WTC11 (cell line): ENCODE measurements around the gene SLC5A10. TPM values are rescaled to one million over a fixed set of nuclear protein-coding genes. Genes with fewer than 3 reads are reported as not detected.

Experiments used
- ATAC-seq: fragments of 200-7000 bp; cut with Tn5 transposase; 2 replicates; pipeline ENCODE4 v1.10.0; 2021; ENCODE audit warnings: mild to moderate bottlenecking, moderate library complexity
- CTCF ChIA-PET: fragments of 300-600 bp; sonication (Branson Sonifier 250); formaldehyde crosslinking; loops from one replicate; lab custom pipeline; 2021; ENCODE audit warnings: antibody characterized with exemption; lab: Charles Lee
- POLR2A ChIA-PET: fragments of 350-600 bp; sonication (Branson Sonifier 250); formaldehyde crosslinking; loops from one replicate; lab custom pipeline; 2021; ENCODE audit warnings: antibody characterized with exemption; lab: Charles Lee
- DNase-seq: peaks from one replicate; pipeline ENCODE4 v3.0.0; 2021; ENCODE audit warnings: low spot score
- H3K27ac Mint-ChIP-seq: 2 replicates; pipeline ENCODE4 v1.8.0; 2021; ENCODE audit warnings: mixed read lengths
- H3K27me3 Mint-ChIP-seq: 2 replicates; pipeline ENCODE4 v1.8.0; 2021; ENCODE audit warnings: low read depth, mild to moderate bottlenecking, moderate library complexity, mixed read lengths
- H3K36me3 Mint-ChIP-seq: 2 replicates; pipeline ENCODE4 v1.8.0; 2021; ENCODE audit warnings: mixed read lengths
- H3K4me1 Mint-ChIP-seq: 2 replicates; pipeline ENCODE4 v1.8.0; 2022; ENCODE audit warnings: mixed read lengths
- H3K4me3 Mint-ChIP-seq: 2 replicates; pipeline ENCODE4 v1.8.0; 2021; ENCODE audit warnings: mild to moderate bottlenecking, moderate library complexity, mixed read lengths
- H3K9me3 Mint-ChIP-seq: 2 replicates; pipeline ENCODE4 v1.8.0; 2021; ENCODE audit warnings: mixed read lengths
- FOXP1 ChIP-seq: sonication (generic); formaldehyde crosslinking; IDR thresholded peaks from 2 replicates; pipeline ENCODE4 v1.8.0; 2022; ENCODE audit warnings: missing genetic modification reagents, mild to moderate bottlenecking, moderate library complexity, borderline replicate concordance
- NR3C1 ChIP-seq: sonication (generic); formaldehyde crosslinking; conservative IDR thresholded peaks from 2 replicates; pipeline ENCODE4 v1.8.1; 2023; ENCODE audit warnings: low read depth, mild to moderate bottlenecking, missing genetic modification reagents
- SMAD4 ChIP-seq: sonication (generic); formaldehyde crosslinking; IDR thresholded peaks from 2 replicates; pipeline ENCODE4 v1.8.0; 2022; ENCODE audit warnings: mild to moderate bottlenecking, missing genetic modification reagents
- ZNF317 ChIP-seq: sonication (generic); formaldehyde crosslinking; IDR thresholded peaks from 2 replicates; pipeline ENCODE4 v1.8.1; 2023; ENCODE audit warnings: low read depth, mild to moderate bottlenecking, moderate library complexity, missing genetic modification reagents, borderline replicate concordance
- total RNA-seq: library from RNA; stranded (reverse); gene quantifications from 3 replicates; pipeline ENCODE4 v1.2.3, GENCODE V29; 2021
- TF ChIP-seq, protein P1 (sequence below): sonication (generic); formaldehyde crosslinking; IDR thresholded peaks from 2 replicates; pipeline ENCODE4 v1.8.1; 2022; ENCODE audit warnings: low read depth, mild to moderate bottlenecking, moderate library complexity, missing genetic modification reagents, borderline replicate concordance
- TF ChIP-seq, protein P2 (sequence below): sonication (generic); formaldehyde crosslinking; IDR thresholded peaks from 2 replicates; pipeline ENCODE4 v1.8.1; 2022; ENCODE audit warnings: missing genetic modification reagents, borderline replicate concordance
- TF ChIP-seq, protein P3 (sequence below): sonication (generic); formaldehyde crosslinking; IDR thresholded peaks from 2 replicates; pipeline ENCODE4 v1.8.0; 2023; ENCODE audit warnings: missing genetic modification reagents
- TF ChIP-seq, protein P4 (sequence below): sonication (generic); formaldehyde crosslinking; IDR thresholded peaks from 2 replicates; pipeline ENCODE4 v1.8.1; 2022; ENCODE audit warnings: mild to moderate bottlenecking, missing genetic modification reagents, moderate library complexity, borderline replicate concordance
- TF ChIP-seq, protein P5 (sequence below): fragments of 250-450 bp; sonication (Bioruptor Pico); IDR thresholded peaks from 2 replicates; pipeline ENCODE4 v1.9.0; 2021; ENCODE audit warnings: mild to moderate bottlenecking, borderline replicate concordance
- TF ChIP-seq, protein P6 (sequence below): sonication (generic); formaldehyde crosslinking; IDR thresholded peaks from 2 replicates; pipeline ENCODE4 v1.8.1; 2023; ENCODE audit warnings: mild to moderate bottlenecking, missing genetic modification reagents
- TF ChIP-seq, protein P7 (sequence below): fragments of 250-450 bp; sonication (Bioruptor Pico); IDR thresholded peaks from 2 replicates; pipeline ENCODE4 v2.1.2; 2022; ENCODE audit warnings: mild to moderate bottlenecking, moderate library complexity
- TF ChIP-seq, protein P8 (sequence below): sonication (generic); formaldehyde crosslinking; IDR thresholded peaks from 2 replicates; pipeline ENCODE4 v1.8.1; 2022; ENCODE audit warnings: low read depth, missing genetic modification reagents, borderline replicate concordance
- TF ChIP-seq, protein P9 (sequence below): fragments of 250-450 bp; sonication (Bioruptor Pico); IDR thresholded peaks from 2 replicates; pipeline ENCODE4 v1.9.0; 2021; ENCODE audit warnings: mild to moderate bottlenecking

SLC5A10 gene
- total RNA-seq, 1 experiment from 2014 or later = not detected

DNA sequence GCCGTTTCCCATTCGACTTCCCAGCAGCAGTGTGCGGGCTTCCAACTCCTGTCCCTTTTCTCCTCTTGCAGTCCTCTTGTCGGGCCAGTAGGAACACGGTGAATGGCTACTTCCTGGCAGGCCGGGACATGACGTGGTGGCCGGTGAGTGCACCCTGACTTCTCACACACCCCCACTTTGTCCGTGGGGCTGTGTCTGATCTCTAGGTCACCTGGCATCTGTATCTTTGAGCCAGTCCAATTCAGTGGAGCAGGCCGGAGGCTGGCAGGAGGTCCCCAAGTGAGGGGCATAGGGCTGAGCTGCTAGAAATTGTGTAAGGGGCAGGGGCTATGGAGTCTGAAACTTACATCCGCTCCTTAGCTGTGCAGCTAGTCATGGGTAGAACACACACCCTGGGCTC is 6.6 kb downstream of the SLC5A10 start (continued):
- TF ChIP-seq, protein P1, sequence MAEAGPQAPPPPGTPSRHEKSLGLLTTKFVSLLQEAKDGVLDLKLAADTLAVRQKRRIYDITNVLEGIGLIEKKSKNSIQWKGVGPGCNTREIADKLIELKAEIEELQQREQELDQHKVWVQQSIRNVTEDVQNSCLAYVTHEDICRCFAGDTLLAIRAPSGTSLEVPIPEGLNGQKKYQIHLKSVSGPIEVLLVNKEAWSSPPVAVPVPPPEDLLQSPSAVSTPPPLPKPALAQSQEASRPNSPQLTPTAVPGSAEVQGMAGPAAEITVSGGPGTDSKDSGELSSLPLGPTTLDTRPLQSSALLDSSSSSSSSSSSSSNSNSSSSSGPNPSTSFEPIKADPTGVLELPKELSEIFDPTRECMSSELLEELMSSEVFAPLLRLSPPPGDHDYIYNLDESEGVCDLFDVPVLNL = no peak
- TF ChIP-seq, protein P2, sequence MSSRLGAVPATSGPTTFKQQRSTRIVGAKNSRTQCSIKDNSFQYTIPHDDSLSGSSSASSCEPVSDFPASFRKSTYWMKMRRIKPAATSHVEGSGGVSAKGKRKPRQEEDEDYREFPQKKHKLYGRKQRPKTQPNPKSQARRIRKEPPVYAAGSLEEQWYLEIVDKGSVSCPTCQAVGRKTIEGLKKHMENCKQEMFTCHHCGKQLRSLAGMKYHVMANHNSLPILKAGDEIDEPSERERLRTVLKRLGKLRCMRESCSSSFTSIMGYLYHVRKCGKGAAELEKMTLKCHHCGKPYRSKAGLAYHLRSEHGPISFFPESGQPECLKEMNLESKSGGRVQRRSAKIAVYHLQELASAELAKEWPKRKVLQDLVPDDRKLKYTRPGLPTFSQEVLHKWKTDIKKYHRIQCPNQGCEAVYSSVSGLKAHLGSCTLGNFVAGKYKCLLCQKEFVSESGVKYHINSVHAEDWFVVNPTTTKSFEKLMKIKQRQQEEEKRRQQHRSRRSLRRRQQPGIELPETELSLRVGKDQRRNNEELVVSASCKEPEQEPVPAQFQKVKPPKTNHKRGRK (CRISPR knock-in tag) = no peak
- TF ChIP-seq, protein P3, sequence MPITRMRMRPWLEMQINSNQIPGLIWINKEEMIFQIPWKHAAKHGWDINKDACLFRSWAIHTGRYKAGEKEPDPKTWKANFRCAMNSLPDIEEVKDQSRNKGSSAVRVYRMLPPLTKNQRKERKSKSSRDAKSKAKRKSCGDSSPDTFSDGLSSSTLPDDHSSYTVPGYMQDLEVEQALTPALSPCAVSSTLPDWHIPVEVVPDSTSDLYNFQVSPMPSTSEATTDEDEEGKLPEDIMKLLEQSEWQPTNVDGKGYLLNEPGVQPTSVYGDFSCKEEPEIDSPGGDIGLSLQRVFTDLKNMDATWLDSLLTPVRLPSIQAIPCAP (CRISPR knock-in tag) = no peak
- TF ChIP-seq, protein P4, sequence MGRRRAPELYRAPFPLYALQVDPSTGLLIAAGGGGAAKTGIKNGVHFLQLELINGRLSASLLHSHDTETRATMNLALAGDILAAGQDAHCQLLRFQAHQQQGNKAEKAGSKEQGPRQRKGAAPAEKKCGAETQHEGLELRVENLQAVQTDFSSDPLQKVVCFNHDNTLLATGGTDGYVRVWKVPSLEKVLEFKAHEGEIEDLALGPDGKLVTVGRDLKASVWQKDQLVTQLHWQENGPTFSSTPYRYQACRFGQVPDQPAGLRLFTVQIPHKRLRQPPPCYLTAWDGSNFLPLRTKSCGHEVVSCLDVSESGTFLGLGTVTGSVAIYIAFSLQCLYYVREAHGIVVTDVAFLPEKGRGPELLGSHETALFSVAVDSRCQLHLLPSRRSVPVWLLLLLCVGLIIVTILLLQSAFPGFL (CRISPR knock-in tag) = no peak
- TF ChIP-seq, protein P5, sequence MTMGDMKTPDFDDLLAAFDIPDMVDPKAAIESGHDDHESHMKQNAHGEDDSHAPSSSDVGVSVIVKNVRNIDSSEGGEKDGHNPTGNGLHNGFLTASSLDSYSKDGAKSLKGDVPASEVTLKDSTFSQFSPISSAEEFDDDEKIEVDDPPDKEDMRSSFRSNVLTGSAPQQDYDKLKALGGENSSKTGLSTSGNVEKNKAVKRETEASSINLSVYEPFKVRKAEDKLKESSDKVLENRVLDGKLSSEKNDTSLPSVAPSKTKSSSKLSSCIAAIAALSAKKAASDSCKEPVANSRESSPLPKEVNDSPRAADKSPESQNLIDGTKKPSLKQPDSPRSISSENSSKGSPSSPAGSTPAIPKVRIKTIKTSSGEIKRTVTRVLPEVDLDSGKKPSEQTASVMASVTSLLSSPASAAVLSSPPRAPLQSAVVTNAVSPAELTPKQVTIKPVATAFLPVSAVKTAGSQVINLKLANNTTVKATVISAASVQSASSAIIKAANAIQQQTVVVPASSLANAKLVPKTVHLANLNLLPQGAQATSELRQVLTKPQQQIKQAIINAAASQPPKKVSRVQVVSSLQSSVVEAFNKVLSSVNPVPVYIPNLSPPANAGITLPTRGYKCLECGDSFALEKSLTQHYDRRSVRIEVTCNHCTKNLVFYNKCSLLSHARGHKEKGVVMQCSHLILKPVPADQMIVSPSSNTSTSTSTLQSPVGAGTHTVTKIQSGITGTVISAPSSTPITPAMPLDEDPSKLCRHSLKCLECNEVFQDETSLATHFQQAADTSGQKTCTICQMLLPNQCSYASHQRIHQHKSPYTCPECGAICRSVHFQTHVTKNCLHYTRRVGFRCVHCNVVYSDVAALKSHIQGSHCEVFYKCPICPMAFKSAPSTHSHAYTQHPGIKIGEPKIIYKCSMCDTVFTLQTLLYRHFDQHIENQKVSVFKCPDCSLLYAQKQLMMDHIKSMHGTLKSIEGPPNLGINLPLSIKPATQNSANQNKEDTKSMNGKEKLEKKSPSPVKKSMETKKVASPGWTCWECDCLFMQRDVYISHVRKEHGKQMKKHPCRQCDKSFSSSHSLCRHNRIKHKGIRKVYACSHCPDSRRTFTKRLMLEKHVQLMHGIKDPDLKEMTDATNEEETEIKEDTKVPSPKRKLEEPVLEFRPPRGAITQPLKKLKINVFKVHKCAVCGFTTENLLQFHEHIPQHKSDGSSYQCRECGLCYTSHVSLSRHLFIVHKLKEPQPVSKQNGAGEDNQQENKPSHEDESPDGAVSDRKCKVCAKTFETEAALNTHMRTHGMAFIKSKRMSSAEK (CRISPR knock-in tag) = no peak
- TF ChIP-seq, protein P6, sequence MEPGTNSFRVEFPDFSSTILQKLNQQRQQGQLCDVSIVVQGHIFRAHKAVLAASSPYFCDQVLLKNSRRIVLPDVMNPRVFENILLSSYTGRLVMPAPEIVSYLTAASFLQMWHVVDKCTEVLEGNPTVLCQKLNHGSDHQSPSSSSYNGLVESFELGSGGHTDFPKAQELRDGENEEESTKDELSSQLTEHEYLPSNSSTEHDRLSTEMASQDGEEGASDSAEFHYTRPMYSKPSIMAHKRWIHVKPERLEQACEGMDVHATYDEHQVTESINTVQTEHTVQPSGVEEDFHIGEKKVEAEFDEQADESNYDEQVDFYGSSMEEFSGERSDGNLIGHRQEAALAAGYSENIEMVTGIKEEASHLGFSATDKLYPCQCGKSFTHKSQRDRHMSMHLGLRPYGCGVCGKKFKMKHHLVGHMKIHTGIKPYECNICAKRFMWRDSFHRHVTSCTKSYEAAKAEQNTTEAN (CRISPR knock-in tag) = no peak
- no peak for TF ChIP-seq SMAD4
- TF ChIP-seq, protein P7, sequence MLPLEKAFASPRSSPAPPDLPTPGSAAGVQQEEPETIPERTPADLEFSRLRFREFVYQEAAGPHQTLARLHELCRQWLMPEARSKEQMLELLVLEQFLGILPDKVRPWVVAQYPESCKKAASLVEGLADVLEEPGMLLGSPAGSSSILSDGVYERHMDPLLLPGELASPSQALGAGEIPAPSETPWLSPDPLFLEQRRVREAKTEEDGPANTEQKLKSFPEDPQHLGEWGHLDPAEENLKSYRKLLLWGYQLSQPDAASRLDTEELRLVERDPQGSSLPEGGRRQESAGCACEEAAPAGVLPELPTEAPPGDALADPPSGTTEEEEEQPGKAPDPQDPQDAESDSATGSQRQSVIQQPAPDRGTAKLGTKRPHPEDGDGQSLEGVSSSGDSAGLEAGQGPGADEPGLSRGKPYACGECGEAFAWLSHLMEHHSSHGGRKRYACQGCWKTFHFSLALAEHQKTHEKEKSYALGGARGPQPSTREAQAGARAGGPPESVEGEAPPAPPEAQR (CRISPR knock-in tag) = no peak
- TF ChIP-seq, protein P8, sequence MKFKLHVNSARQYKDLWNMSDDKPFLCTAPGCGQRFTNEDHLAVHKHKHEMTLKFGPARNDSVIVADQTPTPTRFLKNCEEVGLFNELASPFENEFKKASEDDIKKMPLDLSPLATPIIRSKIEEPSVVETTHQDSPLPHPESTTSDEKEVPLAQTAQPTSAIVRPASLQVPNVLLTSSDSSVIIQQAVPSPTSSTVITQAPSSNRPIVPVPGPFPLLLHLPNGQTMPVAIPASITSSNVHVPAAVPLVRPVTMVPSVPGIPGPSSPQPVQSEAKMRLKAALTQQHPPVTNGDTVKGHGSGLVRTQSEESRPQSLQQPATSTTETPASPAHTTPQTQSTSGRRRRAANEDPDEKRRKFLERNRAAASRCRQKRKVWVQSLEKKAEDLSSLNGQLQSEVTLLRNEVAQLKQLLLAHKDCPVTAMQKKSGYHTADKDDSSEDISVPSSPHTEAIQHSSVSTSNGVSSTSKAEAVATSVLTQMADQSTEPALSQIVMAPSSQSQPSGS (CRISPR knock-in tag) = no peak

DNA sequence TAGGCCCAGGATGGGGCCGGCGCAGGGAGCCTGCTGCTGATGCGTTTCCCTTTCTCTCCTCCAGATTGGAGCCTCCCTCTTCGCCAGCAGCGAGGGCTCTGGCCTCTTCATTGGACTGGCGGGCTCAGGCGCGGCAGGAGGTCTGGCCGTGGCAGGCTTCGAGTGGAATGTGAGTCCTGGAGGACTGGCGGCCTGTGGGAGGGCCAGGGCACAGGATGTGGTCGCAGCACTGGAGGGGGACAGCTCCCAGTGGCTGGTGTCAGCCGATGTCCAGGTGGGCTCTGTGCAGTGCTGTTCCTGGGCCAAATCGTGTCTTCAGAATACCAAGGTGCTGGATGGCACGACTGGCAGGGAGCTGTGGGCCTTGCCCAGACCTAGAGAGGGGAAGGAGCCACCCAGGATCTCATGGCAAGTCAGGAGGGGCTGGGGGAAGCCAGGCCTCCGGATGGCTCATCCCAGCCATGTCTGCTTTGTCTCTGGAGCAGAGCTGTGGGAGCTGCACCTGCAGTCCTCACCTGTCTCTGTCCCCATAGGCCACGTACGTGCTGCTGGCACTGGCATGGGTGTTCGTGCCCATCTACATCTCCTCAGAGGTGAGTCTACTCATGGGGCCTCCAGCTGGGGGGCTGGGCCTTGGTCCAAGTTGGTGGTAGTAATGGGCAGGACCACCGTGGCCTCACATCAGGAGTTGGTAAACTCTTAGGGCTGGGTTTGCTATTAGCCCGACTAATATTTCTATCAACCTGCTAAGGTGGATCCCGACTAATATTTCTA is 7.3 kb downstream of the SLC5A10 start:
- Mint-ChIP-seq H3K4me3 (no peak overlapping the region), H3K36me3 (no peaks in the 10 kb centered on the region), H3K4me1 (peaks cover 8% of the 10 kb centered on the region), H3K27me3 (no peaks in the 10 kb centered on the region), H3K9me3 (no peaks in the 10 kb centered on the region), H3K27ac (no peak overlapping the region)
- ChIA-PET CTCF (interaction anchor here (1.1 to 1.3 kb wide), 2 partner anchors 9 to 31 kb away, joined by 3 read pairs; no protein-coding TSS in a partner anchor), POLR2A (no interaction called here)
- ATAC-seq (no peak), DNase-seq (no peak)
- TF ChIP-seq ZNF317 (CRISPR knock-in tag) = no peak
- TF ChIP-seq, protein P9, sequence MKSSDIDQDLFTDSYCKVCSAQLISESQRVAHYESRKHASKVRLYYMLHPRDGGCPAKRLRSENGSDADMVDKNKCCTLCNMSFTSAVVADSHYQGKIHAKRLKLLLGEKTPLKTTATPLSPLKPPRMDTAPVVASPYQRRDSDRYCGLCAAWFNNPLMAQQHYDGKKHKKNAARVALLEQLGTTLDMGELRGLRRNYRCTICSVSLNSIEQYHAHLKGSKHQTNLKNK (CRISPR knock-in tag) = no peak
- TF ChIP-seq NR3C1 (CRISPR knock-in tag) = no peak
- TF ChIP-seq, protein P8 (CRISPR knock-in tag) = no peak
- no peak for TF ChIP-seq FOXP1 (CRISPR knock-in tag)
